ENCODE measurements around the gene GAB1. TPM values are rescaled to one million over a fixed set of nuclear protein-coding genes. Genes with fewer than 3 reads are reported as not detected.

The GAB1 gene
- total and polyA plus RNA-seq, 9 donors: 10.7 to 50.3 (median 32.4) TPM

DNA sequence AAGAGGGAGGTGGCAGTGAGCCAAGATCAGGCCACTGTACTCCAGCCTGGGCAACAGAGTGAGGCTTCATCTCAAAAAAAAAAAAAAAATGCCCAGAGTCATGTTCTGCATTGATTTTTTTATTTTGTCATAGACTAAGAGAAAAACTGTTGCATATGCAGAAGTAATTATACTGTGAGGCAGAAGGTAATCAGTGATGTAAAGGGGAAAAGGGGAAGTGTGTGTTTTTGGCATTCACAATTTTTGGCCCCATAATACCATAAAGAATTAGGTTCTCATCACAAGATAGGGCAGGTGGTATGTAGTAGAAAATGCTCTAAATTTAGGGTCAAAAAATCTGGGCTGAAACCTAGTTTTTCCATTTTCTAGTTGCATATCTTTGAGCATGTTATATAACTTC lies 47.3 kb upstream of the GAB1 start:
- intact Hi-C loops (cut with DNase I): loop anchor here in 1 of 4 donors (1.0 kb wide), 1 partner anchor 16 kb away; no protein-coding TSS in a partner anchor
- Histone ChIP-seq H3K27me3 (no peaks in the 10 kb centered on the region), H3K4me3 (no peak overlapping the region), H3K36me3 (no peaks in the 10 kb centered on the region), H3K4me1 (ENCODE audit: insufficient read depth) (peaks cover 8% of the 10 kb centered on the region), H3K9me3 (no peaks in the 10 kb centered on the region), H3K27ac (no peak overlapping the region)
- TF ChIP-seq EP300 (IDR thresholded peaks at IDR 0.05): no peak
- TF ChIP-seq CTCF (IDR thresholded peaks at IDR 0.05): no peak
- no peak for TF ChIP-seq POLR2A (IDR thresholded peaks at IDR 0.05)
- no peak for DNase-seq

- intact Hi-C loops (cut with DNase I): no loop called here
- peaks cover 8% of the 10 kb centered on the region for H3K4me1 ChIP-seq (ENCODE audit: insufficient read depth)
Measured at GRCh38 chr4:143291314-143291713, 45.4 kb upstream of the GAB1 start.

GRCh38 chr4:143292858-143293257 lies 43.8 kb upstream of the GAB1 start:
- Histone ChIP-seq H3K27ac (no peak overlapping the region), H3K9me3 (no peaks in the 10 kb centered on the region), H3K4me1 (ENCODE audit: insufficient read depth) (peaks cover 6% of the 10 kb centered on the region), H3K4me3 (no peak overlapping the region), H3K27me3 (no peaks in the 10 kb centered on the region), H3K36me3 (no peaks in the 10 kb centered on the region)
- 95 to 100% (median 98%) methylated on average over 1 of the region's 1 CpG for WGBS, 3 donors
- TF ChIP-seq EP300 (IDR thresholded peaks at IDR 0.05) (no peak), POLR2A (IDR thresholded peaks at IDR 0.05) (no peak), CTCF (IDR thresholded peaks at IDR 0.05) (no peak)
- DNase-seq: no peak
- intact Hi-C loops (cut with DNase I): no loop called here

More at GRCh38 chr4:143291314-143291713, 45.4 kb upstream of the GAB1 start:
- TF ChIP-seq POLR2A (IDR thresholded peaks at IDR 0.05) (no peak), CTCF (IDR thresholded peaks at IDR 0.05) (no peak), EP300 (IDR thresholded peaks at IDR 0.05) (no peak)
- Histone ChIP-seq H3K27me3 (no peaks in the 10 kb centered on the region), H3K4me3 (no peak overlapping the region), H3K36me3 (no peaks in the 10 kb centered on the region), H3K9me3 (no peaks in the 10 kb centered on the region), H3K27ac (no peak overlapping the region)
- no peak for DNase-seq

GRCh38 chr4:143294310-143294709 lies 42.4 kb upstream of the GAB1 start:
- intact Hi-C loops (cut with DNase I): no loop called here
- peak; percentile 78 to 91 (median 88) for DNase-seq
- no peaks in the 10 kb centered on the region for H3K36me3 ChIP-seq
- H3K4me1 ChIP-seq (ENCODE audit: insufficient read depth): peaks cover 6% of the 10 kb centered on the region
- H3K9me3 ChIP-seq: no peaks in the 10 kb centered on the region
- H3K27ac ChIP-seq: peak overlapping the region in 1 of 2 donors; percentile 26
- H3K27me3 ChIP-seq: no peaks in the 10 kb centered on the region
- H3K4me3 ChIP-seq: no peak overlapping the region
- TF ChIP-seq EP300 (IDR thresholded peaks at IDR 0.05) (no peak), CTCF (IDR thresholded peaks at IDR 0.05) (no peak), POLR2A (IDR thresholded peaks at IDR 0.05) (no peak)
- 2 to 7% (median 4%) methylated on average over 3 of the region's 3 CpGs for WGBS, 3 donors

Data from ovary (tissue), 9 donors.